GM19239 (cell line): Measurements from ENCODE around the gene UBE2E2.
A peak's percentile ranks its signal among the peaks of the same experiment; 100 is the strongest.

Source experiments
- DNase-seq: peaks from one replicate; pipeline ENCODE4 v3.0.0; 2011; ENCODE audit warnings: low spot score; ENCODE audit not compliant: insufficient read length
- FAIRE-seq: peaks from 2 replicates; lab custom pipeline; 2011; peaks lifted over from hg19 to GRCh38; lab: Jason Lieb, UNC

The UBE2E2 gene

DNA sequence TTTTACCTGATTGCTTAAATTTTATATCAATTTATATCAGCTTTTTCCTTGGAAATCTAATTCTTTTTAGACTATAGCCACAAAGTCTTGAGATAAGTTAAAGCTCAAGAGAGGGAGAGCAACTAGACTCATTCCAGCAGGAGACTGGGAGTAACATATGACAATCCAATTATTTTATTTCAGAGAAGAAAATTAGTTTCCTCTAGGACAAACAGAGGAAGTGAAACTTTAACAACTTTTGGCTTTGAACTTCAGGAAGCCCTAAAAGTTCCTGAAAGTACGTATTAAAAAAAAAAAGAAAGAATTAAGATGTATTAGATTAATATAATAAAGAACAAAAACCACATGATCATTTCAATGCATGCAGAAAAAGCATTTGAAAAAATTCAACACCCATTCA lies 13.9 kb upstream of the UBE2E2 start:
- FAIRE-seq (no peak), DNase-seq (no peak)

DNA sequence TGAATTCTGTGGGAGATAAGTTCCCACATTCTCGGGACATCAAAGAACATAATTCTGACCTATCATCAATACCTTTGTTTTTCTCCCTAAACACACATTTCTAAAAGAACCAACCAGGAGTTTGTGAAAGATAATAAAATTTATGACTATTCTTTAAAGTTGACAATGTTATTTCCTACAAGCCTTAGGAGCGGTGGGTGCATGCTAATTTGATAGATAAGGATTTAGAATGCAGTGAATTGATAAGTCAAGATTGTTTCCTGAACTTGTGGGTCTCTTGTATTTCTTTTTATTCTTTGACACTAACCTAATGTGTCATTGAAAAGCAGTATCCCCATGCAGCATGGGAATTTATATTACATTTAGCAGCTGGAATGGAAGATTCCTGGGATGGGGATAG lies 10.3 kb upstream of the UBE2E2 start:
- FAIRE-seq (no peak), DNase-seq (no peak)

DNA sequence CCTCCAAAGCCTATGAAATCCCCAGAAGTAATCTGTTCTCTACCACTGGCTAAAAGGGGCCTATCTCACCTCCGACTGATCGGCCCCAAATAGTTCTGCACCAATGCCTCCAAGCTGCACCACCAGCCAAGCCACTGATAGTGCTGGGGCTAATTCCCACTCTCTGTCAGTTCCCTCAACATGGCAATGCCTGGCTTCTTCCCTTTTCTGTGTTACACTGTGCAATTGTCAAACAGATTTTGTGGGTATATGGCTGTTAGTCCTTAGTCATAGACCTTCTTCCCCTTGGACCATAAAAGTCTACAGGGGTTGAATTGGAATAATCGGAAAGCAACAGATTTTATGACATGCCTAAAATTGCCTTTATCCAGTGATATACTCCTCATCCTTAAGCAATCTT lies 9.3 kb upstream of the UBE2E2 start:
- no peak for FAIRE-seq
- no peak for DNase-seq

DNA sequence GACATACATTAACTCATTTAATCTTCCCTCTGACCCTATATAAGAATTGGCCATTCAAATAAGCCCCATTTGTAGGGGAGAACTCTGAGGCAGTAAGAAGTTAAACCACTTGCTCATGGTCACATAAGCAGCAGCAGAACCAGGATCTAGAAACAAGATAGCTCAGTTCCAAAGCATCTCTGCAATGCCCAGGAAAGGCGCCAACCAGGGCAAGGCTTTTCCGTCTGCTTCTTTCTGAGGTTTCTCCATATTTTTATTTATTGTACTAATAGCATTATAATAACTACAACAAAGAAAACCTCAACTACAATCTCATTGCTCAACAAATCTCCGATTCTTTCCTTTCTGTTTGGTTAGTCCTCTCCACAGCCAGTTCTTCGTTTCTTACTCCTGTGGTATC lies 4.3 kb upstream of the UBE2E2 start:
- DNase-seq: no peak
- no peak for FAIRE-seq

DNA sequence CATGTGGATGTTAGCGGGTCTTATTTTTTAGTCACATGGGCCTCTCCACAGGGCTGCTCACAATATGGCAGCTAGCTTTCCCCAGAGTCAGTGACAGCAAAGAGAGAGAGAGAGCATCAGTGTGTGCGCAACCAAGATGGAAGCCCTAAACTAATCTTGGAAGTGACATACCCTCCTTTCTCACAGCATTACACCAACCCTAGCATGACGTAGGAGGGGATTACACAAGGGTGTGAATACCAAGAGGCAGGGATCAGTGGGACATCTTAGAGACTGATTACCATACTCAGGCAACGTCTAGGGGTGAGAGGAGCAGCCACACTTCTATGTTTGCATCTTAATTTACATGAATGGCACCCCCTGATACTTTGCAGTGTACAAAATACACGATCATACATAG lies 3.5 kb upstream of the UBE2E2 start:
- FAIRE-seq (no peak), DNase-seq (no peak)

DNA sequence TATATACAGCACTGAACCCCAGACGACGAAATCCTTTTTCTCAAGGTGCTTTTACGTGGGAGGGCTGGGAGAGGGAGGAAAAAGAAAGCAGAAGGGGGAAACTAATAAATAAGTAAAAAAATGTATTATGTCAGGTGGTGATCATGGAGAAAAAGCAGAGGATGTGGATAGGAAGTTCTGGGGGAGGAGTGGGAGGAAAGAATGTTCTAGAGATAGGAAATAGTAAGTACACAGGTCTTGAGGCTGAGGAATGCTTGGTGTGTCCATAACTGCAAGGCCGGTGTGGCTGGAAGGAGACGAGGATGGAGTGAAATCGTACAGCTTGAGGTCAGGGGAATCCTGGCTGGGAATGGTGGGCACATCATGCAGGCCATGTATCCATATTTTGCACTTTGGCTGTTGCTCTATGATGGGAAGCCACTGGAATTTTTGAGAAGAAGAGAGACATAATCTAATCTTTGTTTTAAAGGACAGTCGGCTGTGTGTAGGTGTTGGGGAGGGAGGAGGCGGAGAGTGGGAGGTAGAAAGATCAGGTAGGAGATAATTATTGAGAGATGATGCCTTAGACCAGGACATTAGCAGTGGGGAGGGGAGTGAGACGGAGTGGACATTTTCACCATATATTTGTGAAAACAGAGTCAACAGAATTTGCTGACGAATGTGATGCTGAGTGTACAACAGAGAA lies 1.8 kb upstream of the UBE2E2 start:
- DNase-seq (no peak), FAIRE-seq (no peak)

DNA sequence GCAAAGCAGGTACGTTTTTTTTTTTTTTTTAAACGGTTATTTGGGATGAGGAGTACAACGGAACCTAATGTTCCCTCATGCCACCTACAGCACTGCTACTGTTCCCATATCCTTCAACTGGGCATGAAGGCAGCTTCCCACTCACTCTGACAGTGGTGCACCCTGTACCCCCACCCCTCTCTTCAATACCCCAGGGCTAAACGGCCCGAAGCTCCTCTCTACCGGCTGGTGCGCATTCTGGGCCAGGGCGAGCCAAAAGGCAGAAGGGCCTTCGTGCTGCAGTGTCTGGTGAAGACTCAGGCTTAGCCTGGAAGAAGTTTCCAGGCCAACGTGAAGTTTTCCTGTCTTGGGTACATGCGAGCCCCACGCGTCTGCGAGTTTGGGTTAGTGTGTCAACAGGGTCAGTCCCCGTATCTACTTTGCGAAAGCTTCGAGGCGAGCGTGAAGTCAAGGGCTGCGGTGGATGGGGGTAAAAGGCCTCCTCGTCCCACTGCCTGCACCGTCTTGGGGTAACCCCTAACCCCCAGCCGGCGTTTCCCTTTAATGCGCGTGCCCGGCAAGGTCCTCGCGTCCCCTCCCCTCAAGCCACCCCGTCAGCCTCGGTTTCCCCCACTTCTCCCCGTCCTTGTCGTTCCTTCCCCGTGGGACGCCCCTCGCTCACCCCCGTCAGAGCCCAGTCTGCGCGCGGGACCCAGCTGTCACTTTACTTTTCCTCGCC lies 765 bp upstream of the UBE2E2 start:
- DNase-seq: no peak
- peak; percentile 55 for FAIRE-seq

DNA sequence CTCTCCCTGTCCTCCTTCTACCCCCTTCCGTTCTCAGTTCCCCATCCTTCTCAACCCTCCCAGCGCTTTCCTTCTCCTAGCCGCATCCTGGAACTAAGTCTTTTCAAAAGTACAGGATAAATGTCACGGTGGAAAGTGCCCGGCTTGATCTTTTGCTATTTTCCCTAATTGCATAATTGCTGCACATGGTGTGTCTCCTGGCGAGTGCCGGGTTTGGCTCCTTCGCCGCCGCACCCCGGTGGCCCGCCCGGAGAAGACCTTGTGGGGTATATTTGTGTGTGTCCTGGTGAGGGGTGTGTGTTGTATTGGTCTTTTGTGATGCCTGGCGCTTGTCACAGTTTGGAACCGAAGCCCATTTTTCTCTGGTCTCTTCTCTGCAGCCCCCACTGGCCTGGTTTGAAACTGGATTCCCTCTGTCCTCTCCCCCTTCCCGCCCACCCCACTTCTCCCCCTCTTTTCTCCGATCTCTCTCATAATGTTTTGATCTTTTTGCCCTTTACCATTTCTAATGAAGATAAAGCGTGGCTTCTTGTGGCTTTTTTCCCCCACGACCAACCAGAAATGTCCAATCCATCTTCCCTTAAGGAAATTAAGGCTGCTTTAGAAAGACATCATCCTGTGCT lies 692 bp downstream of the UBE2E2 start:
- DNase-seq (no peak), FAIRE-seq (peak; percentile 87)

DNA sequence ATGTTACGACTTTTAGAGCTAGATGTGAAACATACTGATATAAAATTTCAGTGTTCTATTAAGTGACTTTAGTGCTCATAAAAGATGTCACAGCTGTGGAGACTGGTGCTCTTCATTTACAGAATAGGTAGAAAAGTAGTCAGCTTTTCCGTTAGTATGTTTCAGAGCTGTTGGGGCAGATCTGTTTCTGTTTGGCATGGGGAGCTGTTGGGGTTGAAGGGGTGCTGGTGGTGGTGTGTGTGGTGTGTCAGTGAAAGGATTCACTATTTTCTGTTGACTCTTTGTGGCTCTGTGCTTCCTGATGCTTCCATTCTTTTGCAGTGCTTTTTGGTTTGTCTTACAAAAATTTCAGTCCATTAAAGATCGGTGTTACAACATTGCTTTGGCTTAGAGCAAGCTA lies 3.2 kb downstream of the UBE2E2 start:
- DNase-seq: no peak
- FAIRE-seq: peak; percentile 91

DNA sequence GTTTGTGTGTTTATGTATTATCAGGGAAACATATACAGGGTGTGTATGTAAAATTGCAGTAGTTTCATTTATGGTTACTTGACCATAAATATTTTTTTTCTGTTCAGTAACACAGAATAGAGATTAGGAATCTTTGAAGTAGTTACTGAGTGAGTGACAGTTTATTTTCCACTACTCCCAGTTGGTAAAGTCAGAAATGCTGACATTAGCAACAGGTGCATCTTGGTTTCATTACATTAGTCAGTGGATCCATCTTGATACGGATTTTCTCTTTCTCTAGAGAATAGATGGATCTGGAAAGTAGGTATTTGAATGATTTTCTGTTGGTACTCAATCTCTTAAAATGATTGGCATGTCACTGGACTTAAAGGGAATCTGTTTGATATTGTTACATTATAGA lies 6.0 kb downstream of the UBE2E2 start:
- FAIRE-seq (peak; percentile 80), DNase-seq (no peak)

DNA sequence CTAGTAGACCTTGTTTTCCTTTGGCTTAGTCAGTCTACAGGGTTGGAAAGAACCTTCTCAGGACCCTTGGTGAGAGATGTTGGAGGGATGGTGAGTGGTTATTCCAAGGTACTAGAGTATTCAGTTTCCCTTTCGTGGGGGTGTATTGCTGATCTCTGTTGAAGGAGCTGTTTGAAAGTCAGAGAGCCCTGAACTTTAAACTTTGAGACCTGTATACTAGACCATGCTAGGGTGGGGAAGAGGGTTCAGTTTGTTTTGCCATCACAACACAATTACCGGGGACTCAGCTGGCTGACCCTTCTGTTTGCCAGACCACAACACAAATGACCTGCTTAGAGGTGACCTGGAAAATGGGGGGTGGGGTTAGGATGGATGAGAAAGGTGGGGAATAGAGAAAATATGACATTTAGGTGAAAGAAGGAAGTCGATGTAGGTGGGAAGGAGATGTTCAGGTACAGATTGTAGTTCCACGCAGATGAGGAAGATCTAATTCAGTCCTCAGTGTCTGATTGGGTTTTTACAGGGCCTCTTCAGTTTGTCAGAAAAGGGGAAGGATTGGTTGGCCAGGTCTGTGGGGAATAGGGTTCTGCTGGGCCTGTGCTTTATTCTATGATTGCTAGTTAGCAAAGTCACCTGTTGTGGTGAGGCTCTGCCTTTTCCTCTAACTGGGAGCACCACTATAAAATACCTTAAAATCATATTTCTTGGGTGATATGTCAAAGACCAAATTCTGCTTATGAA lies 6.8 kb downstream of the UBE2E2 start:
- no peak for DNase-seq
- FAIRE-seq: peak; percentile 66

DNA sequence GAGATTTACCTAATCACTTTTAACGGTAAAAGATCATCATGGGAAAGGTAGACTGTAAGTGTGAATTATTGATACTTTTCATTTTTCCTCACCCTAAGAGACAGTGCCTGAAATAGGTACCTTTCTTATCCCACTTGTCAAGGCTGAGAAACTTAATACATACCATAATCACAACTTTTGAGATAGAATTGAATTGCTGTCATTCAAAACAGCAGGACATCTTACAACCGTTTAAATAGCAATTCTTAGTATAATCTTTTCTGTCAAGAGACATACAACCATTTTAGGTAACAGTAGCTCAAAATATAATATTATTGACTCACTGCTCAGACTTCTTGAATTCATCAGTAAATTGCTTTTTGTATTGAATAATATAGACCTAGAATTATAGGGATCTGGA lies 10.7 kb downstream of the UBE2E2 start:
- FAIRE-seq (no peak), DNase-seq (no peak)

DNA sequence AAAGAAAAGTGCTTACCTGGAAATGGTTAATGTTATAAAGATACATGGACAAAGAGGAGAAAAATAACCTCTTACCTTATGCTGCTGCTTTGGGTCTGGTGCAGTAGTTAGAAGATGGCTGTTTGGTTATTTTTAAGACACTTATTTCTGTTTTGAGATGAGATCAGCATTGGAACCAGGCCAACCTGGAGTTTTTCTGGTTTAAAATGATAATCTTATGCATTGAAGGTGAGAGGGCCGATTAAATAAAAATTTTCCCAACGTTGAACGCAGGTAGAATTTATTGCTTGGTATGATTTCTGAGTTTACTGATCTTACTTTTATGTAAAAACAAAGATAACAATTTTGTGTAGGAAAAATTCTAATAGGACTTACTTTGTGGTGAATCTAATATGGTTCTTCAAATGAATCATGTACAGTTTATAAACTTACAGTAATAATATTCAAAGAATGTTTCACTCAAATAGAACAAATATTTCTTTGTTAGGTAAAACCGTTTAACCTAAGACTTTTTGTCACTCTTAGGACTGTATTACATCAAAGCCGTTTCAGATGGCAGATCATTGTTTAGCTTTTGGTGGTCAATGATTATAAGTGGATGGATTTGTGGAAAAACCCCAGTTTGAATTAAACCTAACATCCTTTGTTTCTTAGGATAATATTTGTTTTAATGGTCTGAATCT lies 14.9 kb downstream of the UBE2E2 start:
- DNase-seq (no peak), FAIRE-seq (peak; percentile 76)

DNA sequence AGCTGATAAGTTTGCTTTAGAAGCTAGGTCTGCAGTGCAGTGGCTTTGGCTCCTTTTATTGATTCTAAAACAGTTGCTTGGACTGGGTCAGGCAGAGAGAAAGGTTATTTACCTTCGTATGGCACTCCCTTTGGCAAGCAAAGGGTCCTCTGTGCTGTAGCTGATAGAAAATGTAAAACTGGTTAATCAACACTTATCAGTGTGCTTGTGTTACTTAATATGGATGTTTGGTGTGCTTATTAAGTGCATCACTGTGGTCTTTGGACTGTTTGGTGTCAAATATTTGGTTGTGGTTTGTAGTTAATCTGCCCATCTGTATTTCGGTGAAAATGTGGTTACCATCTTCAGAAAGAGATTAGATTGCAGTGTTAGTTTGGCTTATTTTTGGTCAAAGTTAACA lies 16.0 kb downstream of the UBE2E2 start:
- FAIRE-seq (no peak), DNase-seq (no peak)

DNA sequence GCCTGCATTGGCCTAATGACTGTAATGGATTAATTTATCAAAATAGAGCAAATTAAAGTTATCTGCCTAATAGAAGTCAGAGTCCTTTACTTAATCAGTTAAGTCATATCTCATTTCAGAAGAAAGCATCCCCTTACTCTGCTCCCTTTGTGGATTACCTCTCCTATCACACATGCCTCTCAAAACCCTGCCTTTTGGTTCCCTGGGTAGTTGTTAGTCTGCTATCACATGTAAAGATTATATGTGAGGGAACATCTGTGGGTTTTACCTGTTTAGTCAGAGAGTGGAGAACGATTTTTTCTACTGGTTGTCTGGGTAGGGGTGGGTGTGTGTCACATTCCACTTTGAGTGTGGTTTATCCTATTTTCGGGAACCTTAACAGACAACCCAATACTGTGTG lies 16.4 kb downstream of the UBE2E2 start:
- FAIRE-seq: no peak

DNA sequence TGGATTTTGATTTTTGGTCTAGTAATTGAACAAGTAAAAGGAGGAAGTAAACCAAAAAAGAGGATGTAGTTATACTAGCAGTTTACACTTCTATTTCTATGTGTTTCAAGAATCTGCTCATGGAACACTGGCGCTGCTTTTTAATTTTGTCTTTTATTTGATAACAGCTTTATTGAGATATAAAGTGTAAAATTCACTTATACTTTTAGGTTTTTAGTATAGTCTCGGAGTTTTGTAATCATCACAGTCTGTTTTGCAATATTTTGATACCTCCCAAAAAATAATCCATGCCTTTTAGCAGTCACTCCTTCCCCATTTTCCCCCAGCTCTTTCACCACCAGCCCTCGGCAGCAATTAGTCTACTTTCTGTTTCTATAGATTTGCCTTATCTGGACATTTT lies 18.0 kb downstream of the UBE2E2 start:
- DNase-seq (no peak), FAIRE-seq (peak; percentile 18)

More for the DNA sequence above, 16.4 kb downstream of the UBE2E2 start:
- no peak for DNase-seq

DNA sequence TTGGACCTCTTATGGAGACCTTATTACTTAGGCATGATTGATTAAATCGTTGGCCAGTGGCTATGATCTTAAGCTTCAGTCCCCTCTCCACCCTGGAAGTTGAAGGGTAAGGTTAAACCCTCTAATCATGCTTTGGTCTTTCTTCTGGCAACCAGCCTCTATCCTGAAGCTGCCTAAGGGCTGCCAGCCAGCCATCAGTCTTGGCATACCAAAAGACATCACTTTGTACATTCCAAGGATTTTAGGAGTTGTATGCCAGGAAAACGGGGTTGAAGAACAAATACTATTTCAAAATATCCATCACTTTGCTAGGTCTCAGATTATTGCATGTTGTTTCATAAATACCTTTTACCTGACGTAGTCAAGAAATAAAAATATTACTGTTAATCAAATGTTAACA lies 28.9 kb downstream of the UBE2E2 start:
- FAIRE-seq: peak; percentile 51
- no peak for DNase-seq

DNA sequence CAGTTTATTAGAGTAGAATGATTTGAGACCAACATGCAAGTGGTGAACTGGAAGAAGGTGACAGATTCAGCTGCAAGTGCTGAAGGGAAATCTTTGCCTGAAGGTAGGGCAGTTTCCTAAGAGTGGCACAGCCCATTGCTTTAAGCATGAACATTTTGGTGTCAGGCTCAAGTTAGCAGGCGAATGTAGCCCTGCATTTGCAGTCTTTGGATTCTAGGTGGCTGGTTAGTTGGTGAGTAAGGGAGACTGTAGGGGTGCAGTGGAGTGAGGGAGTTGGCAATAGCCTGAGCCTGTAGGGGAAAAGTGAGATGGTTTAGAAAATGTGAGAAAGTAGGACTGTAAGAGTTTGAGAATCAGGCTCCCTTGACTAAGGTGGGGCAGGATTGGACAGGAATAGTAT lies 29.7 kb downstream of the UBE2E2 start:
- no peak for DNase-seq
- peak; percentile 48 for FAIRE-seq

DNA sequence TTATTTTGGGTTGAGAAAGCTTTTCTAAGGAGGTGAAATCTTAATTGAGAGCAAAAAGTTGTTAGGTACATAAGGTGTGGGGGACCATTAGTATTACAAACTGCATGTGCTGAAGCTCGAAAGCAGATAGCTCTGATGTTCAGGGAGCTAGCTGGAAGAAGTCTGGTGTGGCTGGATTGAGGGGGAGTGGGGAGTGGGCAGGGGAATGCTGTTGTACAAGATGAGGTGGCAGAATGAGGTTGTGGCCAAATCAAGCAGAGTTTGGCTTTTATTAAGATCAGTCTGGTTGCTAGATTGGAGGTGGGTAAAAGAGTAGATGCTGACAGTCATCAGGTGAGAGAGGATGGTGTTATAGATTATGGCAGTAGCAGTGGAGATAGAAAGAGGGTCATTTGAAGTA lies 32.1 kb downstream of the UBE2E2 start:
- FAIRE-seq (no peak), DNase-seq (no peak)

DNA sequence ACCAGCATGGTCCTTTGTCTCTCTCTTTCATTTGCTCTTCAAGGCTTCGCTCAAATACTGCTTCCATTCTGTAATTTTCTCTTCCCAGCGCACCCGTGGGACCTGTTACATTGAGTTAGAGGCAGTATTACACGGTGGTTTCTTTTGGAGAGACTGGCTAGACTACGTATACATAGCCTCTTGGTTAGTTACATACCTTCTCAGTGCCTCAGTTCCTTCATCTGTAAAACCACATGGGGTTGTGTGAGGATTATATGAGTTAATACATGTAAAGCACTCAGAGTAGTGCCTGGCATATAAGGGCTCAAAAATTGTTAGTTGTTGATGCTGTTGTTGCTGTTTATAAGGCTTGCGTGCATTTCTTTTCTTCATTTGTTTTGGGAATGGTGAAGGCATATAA lies 33.8 kb downstream of the UBE2E2 start:
- FAIRE-seq: no peak
- no peak for DNase-seq
